ENCODE measurements around the gene ROS1.
"Not testable (repeated sequence)": the region's sequence is repeated elsewhere in the genome, so short reads cannot be mapped to it uniquely, and the experiment has no call there.

ROS1 gene

DNA sequence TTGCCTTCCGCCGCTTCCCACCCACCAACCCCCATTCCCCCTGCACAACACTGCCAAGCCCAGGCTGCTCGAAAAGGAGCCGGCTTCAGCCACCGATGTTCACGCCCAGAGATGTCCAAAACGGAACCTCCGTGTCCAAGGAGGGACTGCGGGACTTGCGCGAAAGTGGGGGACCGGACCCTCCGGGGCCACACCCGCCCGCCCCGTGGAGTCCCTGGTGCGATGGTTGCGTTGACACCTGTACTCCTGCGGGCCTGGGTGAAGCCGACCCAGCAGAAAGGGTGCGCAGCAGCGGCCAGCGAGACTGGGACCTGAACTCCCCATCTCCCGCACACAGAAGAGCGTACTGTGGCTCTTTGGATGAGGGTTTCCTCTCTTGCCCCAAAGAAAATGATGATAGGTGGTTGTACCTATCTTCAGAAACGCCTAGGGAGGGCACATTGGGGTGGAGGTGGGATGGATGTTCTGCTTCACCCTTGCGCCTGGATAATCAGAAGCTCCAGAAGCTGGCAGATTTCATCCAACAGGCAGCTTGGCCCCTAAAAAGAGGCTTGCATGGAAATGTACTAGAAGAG lies 162.3 kb downstream of the ROS1 start:
- H3K4me3 ChIP-seq (ENCODE audit: low read depth, low read length), result peak overlapping the region; percentile 27
- H3K9ac ChIP-seq (ENCODE audit: low read depth, low read length), result no peak overlapping the region
- H3K36me3 ChIP-seq (ENCODE audit: control insufficient read depth, insufficient read depth, low read length), result no peaks in the 10 kb centered on the region
- peaks cover 88% of the 10 kb centered on the region for H3K27me3 ChIP-seq (ENCODE audit: control insufficient read depth, insufficient read depth, low read length)
- no peaks in the 10 kb centered on the region for H3K9me3 ChIP-seq (ENCODE audit: control insufficient read depth, insufficient read depth, low read length)
- peaks cover 4% of the 10 kb centered on the region for H3K4me1 ChIP-seq (ENCODE audit: control insufficient read depth, insufficient read depth, low read length)

DNA sequence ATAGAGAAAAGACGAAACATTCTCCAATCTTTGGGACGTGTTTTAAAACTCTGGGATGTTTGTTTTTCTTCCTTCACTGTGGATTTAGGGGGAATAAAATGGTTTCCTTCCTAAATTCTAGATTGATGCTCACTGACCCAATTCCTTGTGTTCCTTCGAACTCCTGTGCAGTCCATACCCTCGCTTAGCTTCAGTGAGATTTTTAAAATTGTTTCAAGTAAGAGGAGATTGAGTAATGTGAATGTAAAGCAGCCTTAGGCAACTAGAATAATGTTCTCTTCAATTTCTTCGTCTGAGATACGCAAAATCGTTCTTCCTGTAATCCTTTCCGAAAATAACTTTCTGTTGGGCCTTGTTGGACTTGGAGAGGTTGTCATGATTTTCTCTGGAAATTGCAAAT lies 162.9 kb downstream of the ROS1 start:
- no peaks in the 10 kb centered on the region for H3K36me3 ChIP-seq (ENCODE audit: control insufficient read depth, insufficient read depth, low read length)
- H3K4me1 ChIP-seq (ENCODE audit: control insufficient read depth, insufficient read depth, low read length), result peaks cover 2% of the 10 kb centered on the region
- H3K4me3 ChIP-seq (ENCODE audit: low read depth, low read length), result no peak overlapping the region
- H3K9me3 ChIP-seq (ENCODE audit: control insufficient read depth, insufficient read depth, low read length), result no peaks in the 10 kb centered on the region
- no peak overlapping the region for H3K9ac ChIP-seq (ENCODE audit: low read depth, low read length)
- peaks cover 81% of the 10 kb centered on the region for H3K27me3 ChIP-seq (ENCODE audit: control insufficient read depth, insufficient read depth, low read length)

GRCh38 chr6:117253785-117254184 lies 172.0 kb downstream of the ROS1 start:
- Histone ChIP-seq H3K36me3 (ENCODE audit: control insufficient read depth, insufficient read depth, low read length) (no peaks in the 10 kb centered on the region), H3K4me3 (ENCODE audit: low read depth, low read length) (no peak overlapping the region), H3K4me1 (ENCODE audit: control insufficient read depth, insufficient read depth, low read length) (no peaks in the 10 kb centered on the region), H3K27me3 (ENCODE audit: control insufficient read depth, insufficient read depth, low read length) (no peaks in the 10 kb centered on the region), H3K9me3 (ENCODE audit: control insufficient read depth, insufficient read depth, low read length) (no peaks in the 10 kb centered on the region), H3K9ac (ENCODE audit: low read depth, low read length) (no peak overlapping the region)

DNA sequence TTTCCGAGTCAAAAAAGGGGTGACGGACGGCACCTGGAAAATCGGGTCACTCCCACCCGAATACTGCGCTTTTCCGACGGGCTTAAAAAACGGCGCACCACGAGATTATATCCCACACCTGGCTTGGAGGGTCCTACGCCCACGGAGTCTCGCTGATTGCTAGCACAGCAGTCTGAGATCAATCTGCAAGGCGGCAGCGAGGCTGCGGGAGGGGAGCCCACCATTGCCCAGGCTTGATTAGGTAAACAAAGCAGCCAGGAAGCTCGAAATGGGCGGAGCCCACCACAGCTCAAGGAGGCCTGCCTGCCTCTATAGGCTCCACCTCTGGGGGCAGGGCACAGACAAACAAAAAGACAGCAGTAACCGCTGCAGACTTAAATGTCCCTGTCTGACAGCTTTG lies 180.8 kb downstream of the ROS1 start:
- not testable (repeated sequence) for H3K9me3 ChIP-seq (ENCODE audit: control insufficient read depth, insufficient read depth, low read length); H3K4me1 ChIP-seq (ENCODE audit: control insufficient read depth, insufficient read depth, low read length); H3K27me3 ChIP-seq (ENCODE audit: control insufficient read depth, insufficient read depth, low read length); H3K36me3 ChIP-seq (ENCODE audit: control insufficient read depth, insufficient read depth, low read length); H3K9ac ChIP-seq (ENCODE audit: low read depth, low read length)
- H3K4me3 ChIP-seq (ENCODE audit: low read depth, low read length), result peak overlapping the region; percentile 58

DNA sequence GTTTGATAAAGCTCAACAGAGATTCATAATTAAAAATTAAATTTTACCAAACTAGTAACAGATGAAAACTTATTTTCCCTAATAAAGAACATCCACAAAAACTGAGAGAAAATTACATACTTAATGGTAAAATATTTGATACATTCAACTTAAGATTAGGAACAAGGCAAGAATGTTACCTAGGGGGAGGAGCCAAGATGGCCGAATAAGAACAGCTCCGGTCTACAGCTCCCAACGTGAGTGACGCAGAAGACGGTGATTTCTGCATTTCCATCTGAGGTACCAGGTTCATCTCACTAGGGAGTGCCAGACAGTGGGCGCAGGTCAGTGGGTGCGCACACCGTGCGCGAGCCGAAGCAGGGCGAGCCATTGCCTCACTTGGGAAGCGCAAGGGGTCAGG lies 181.2 kb downstream of the ROS1 start:
- H3K4me1 ChIP-seq (ENCODE audit: control insufficient read depth, insufficient read depth, low read length); H3K36me3 ChIP-seq (ENCODE audit: control insufficient read depth, insufficient read depth, low read length); H3K9me3 ChIP-seq (ENCODE audit: control insufficient read depth, insufficient read depth, low read length); H3K9ac ChIP-seq (ENCODE audit: low read depth, low read length); H3K27me3 ChIP-seq (ENCODE audit: control insufficient read depth, insufficient read depth, low read length): not testable (repeated sequence)
- H3K4me3 ChIP-seq (ENCODE audit: low read depth, low read length), result peak overlapping the region; percentile 58

All from iPS-15b (cell line).